Neuronal stem cell (in vitro differentiated cells): ENCODE measurements around the gene RADIL. TPM values are rescaled to one million over a fixed set of nuclear protein-coding genes. Genes with fewer than 3 reads are reported as not detected.

Experiments
- DNase-seq: peaks from one replicate; pipeline ENCODE4 v3.0.0-alpha.2; 2013; ENCODE audit warnings: low spot score
- H2AFZ ChIP-seq: one replicate; pipeline ENCODE4 v1.6.1; 2013; ENCODE audit warnings: mild to moderate bottlenecking, low read length, inconsistent platforms
- H2AK5ac ChIP-seq: 2 replicates; pipeline ENCODE4 v1.6.1; 2013; ENCODE audit warnings: low read depth, mild to moderate bottlenecking, inconsistent platforms, low read length, moderate library complexity, mixed read lengths
- H2BK120ac ChIP-seq: 2 replicates; pipeline ENCODE4 v1.6.1; 2013; ENCODE audit warnings: low read depth, mild to moderate bottlenecking, inconsistent platforms, low read length, moderate library complexity, mixed read lengths
- H2BK12ac ChIP-seq: one replicate; pipeline ENCODE4 v1.6.1; 2013; ENCODE audit warnings: low read length, inconsistent platforms
- H2BK15ac ChIP-seq: 2 replicates; pipeline ENCODE4 v1.6.1; 2013; ENCODE audit warnings: mild to moderate bottlenecking, low read length, inconsistent platforms, mixed read lengths
- H2BK5ac ChIP-seq: one replicate; pipeline ENCODE4 v1.6.1; 2013; ENCODE audit warnings: inconsistent platforms, mild to moderate bottlenecking, low read length, moderate library complexity
- H3K14ac ChIP-seq: one replicate; pipeline ENCODE4 v1.6.1; 2013; ENCODE audit warnings: low read length, inconsistent platforms
- H3K18ac ChIP-seq: 2 replicates; pipeline ENCODE4 v1.6.1; 2013; ENCODE audit warnings: low read length, inconsistent platforms
- H3K23ac ChIP-seq: 2 replicates; pipeline ENCODE4 v1.6.1; 2013; ENCODE audit warnings: low read depth, mild to moderate bottlenecking, mixed read lengths, low read length, inconsistent platforms; ENCODE audit not compliant: poor library complexity
- H3K27ac ChIP-seq: replicated peaks from 3 replicates; pipeline ENCODE4 v1.5.1; 2013; ENCODE audit warnings: low read length, inconsistent platforms
- H3K27me3 ChIP-seq, 3 experiments: 2 replicates each; pipeline ENCODE4 v1.6.1; 2013; ENCODE audit warnings: low read length in 3 of 3, mild to moderate bottlenecking in 2 of 3, inconsistent platforms in 1 of 3, low read depth in 1 of 3, mixed read lengths in 1 of 3, moderate library complexity in 1 of 3; ENCODE audit not compliant: control insufficient read depth in 3 of 3, insufficient read depth in 3 of 3
- H3K36me3 ChIP-seq, 2 donors: replicated peaks in 1 of 2; 2 replicates each; pipeline ENCODE4 v1.6.1; 2013; ENCODE audit warnings: low read length in 2 of 2; ENCODE audit not compliant: control insufficient read depth in 2 of 2, insufficient read depth in 2 of 2
- H3K4ac ChIP-seq: 2 replicates; pipeline ENCODE4 v1.6.1; 2013; ENCODE audit warnings: inconsistent platforms, mild to moderate bottlenecking, low read length, moderate library complexity
- H3K4me1 ChIP-seq, 2 donors: 1 replicate in 1 of 2; 2 replicates in 1 of 2; pipeline ENCODE4 v1.6.1; 2013; ENCODE audit warnings: low read length in 2 of 2, low read depth in 1 of 2; ENCODE audit not compliant: control insufficient read depth in 2 of 2, insufficient read depth in 1 of 2
- H3K4me2 ChIP-seq: one replicate; pipeline ENCODE4 v1.6.1; 2013; ENCODE audit warnings: mild to moderate bottlenecking, low read length, inconsistent platforms; ENCODE audit not compliant: insufficient read depth, poor library complexity, severe bottlenecking
- H3K4me3 ChIP-seq, 2 donors: 2 replicates each; pipeline ENCODE4 v1.5.1; 2013; ENCODE audit warnings: low read length in 2 of 2, mild to moderate bottlenecking in 2 of 2, inconsistent platforms in 1 of 2, moderate library complexity in 1 of 2
- H3K79me1 ChIP-seq: one replicate; pipeline ENCODE4 v1.6.1; 2013; ENCODE audit warnings: low read depth, mild to moderate bottlenecking, inconsistent platforms, low read length, moderate library complexity
- H3K9ac ChIP-seq: one replicate; pipeline ENCODE4 v1.6.1; 2013; ENCODE audit warnings: mild to moderate bottlenecking, low read depth, low read length, inconsistent platforms; ENCODE audit not compliant: poor library complexity
- H3K9me3 ChIP-seq, 2 donors: replicated peaks in 1 of 2; 2 replicates each; pipeline versions ENCODE3 to v1.6.1; 2013; ENCODE audit warnings: low read length in 2 of 2, mild to moderate bottlenecking in 2 of 2, inconsistent platforms in 1 of 2, low read depth in 1 of 2, mixed read lengths in 1 of 2, moderate library complexity in 1 of 2; ENCODE audit not compliant: control insufficient read depth in 2 of 2, insufficient read depth in 1 of 2
- H4K8ac ChIP-seq: one replicate; pipeline ENCODE4 v1.6.1; 2013; ENCODE audit warnings: low read depth, mild to moderate bottlenecking, inconsistent platforms, low read length, moderate library complexity
- H4K91ac ChIP-seq: one replicate; pipeline ENCODE4 v1.6.1; 2013; ENCODE audit warnings: low read length, low read depth, mild to moderate bottlenecking, inconsistent platforms; ENCODE audit not compliant: poor library complexity
- WGBS, 2 donors: extraction: QIAGEN DNeasy Blood & Tissue Kit; methylation state at CpG; one replicate each; pipeline ENCODE4 v1.1.7; 2013; ENCODE audit warnings: missing lambda C conversion rate in 2 of 2, mixed read lengths in 1 of 2; ENCODE audit not compliant: insufficient read length in 2 of 2, insufficient replicate concordance in 1 of 2; ENCODE audit errors: extremely low coverage in 2 of 2; 5-methylcytosine and 5-hydroxymethylcytosine counted together
- polyA plus RNA-seq, 2 experiments: library from polyadenylated mRNA; stranded (reverse); fragments of 200-250 nt; gene quantifications; one replicate each; pipeline ENCODE4 v1.2.3, GENCODE V29; 2013

RADIL gene, protein sequence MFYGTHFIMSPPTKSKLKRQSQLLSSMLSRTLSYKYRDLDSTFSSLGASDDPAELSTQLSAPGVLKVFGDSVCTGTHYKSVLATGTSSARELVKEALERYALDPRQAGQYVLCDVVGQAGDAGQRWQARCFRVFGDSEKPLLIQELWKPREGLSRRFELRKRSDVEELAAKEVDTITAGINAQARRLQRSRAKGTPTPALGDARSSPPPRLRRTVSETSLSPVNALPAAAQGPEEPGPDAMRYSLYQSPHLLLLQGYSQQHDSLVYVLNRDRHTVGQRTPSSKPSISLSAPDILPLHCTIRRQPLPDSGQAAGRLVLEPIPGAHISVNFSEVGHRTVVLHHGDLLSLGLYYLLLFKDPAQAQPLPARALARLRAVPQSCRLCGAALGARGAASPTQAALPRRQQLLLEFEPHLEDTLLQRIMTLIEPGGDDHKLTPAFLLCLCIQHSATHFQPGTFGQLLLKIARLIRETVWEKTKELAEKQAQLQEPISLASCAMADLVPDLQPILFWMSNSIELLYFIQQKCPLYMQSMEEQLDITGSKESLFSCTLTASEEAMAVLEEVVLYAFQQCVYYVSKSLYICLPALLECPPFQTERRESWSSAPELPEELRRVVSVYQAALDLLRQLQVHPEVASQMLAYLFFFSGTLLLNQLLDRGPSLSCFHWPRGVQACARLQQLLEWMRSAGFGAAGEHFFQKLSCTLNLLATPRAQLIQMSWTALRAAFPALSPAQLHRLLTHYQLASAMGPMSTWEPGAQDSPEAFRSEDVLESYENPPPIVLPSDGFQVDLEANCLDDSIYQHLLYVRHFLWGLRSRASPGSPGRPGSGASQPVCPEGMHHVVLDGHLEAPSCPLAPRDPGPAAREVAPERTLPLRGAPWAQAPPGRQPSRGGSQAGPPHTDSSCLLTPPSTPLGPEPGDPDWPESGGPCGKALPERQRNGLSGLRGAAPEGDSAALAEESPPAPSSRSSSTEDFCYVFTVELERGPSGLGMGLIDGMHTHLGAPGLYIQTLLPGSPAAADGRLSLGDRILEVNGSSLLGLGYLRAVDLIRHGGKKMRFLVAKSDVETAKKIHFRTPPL
- polyA plus RNA-seq (2013, experiment 1 of 2) = 6.1 TPM
- polyA plus RNA-seq (2013, experiment 2 of 2) = 6.0 TPM

- Histone ChIP-seq H3K4me1 (peaks cover 5 to 20% of the 10 kb centered on the region in 2 donors), H4K8ac (no peak within 1 kb of the TSS), H2BK15ac (peak within 1 kb of the TSS; percentile 64), H3K4me3 (peak within 1 kb of the TSS; percentile 68 to 92), H3K36me3 (no peaks in the 10 kb centered on the region), H2AK5ac (no peak within 1 kb of the TSS), H3K4ac (no peak within 1 kb of the TSS), H3K9me3 (no peaks in the 10 kb centered on the region), H3K23ac (peak within 1 kb of the TSS; percentile 83), H4K91ac (no peak within 1 kb of the TSS), H2BK12ac (no peak within 1 kb of the TSS), H3K4me2 (peak within 1 kb of the TSS; percentile 98), H3K27ac (no peak within 1 kb of the TSS), H3K18ac (peak within 1 kb of the TSS; percentile 91), H3K9ac (peak within 1 kb of the TSS; percentile 85), H3K14ac (no peak within 1 kb of the TSS), H3K27me3 (no peaks in the 10 kb centered on the region), H2BK120ac (no peak within 1 kb of the TSS), H2BK5ac (peak within 1 kb of the TSS; percentile 16), H2AFZ (peak within 1 kb of the TSS; percentile 98), H3K79me1 (no peaks in the 10 kb centered on the region)
- no CpG with 5 or more reads among the region's 72 CpGs for WGBS, 2 donors
- peak; percentile 90 for DNase-seq
Measured at GRCh38 chr7:4883372-4884144, at the start of gene RADIL. RADIL (minus strand) TSS chr7:4883716; CDS start chr7:4878139, 5,577 bp downstream.

- Histone ChIP-seq H3K4ac (no peak overlapping the region), H3K4me2 (no peak overlapping the region), H2BK5ac (no peak overlapping the region), H3K23ac (no peak overlapping the region), H3K27me3 (no peaks in the 10 kb centered on the region), H3K9ac (no peak overlapping the region), H2BK120ac (no peak overlapping the region), H3K79me1 (no peaks in the 10 kb centered on the region), H2BK12ac (no peak overlapping the region), H3K9me3 (no peaks in the 10 kb centered on the region), H3K14ac (no peak overlapping the region), H2BK15ac (no peak overlapping the region), H2AK5ac (no peak overlapping the region), H4K91ac (no peak overlapping the region), H2AFZ (peak overlapping the region; percentile 59), H3K36me3 (no peaks in the 10 kb centered on the region), H3K4me3 (no peak overlapping the region), H3K27ac (no peak overlapping the region), H4K8ac (no peak overlapping the region), H3K4me1 (peaks cover 0 to 2% of the 10 kb centered on the region in 2 donors), H3K18ac (no peak overlapping the region)
- WGBS, 2 donors = no CpG with 5 or more reads among the region's 12 CpGs
- DNase-seq = no peak
Measured at GRCh38 chr7:4931943-4932342, 48.4 kb upstream of the RADIL start.

DNA sequence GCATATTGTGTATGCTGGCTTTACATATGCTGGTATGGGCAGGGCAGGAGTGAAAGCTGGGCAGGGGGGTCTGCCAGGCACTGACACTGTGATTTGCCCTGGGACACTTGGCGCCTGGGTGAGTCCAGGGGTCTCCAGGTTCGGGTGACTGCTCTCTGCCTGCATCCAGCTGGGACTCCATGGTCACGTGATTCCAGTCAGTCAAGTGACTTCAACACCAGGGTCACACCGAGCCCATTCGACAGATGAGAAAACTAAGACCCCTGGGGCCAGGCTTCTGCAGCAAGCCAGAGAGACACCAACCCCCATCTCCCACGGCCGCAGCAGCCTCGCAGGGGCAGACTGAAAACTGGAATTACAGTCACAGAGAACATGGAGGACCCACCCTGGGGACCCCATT lies 45.5 kb upstream of the RADIL start:
- no peak overlapping the region for H4K91ac ChIP-seq
- no peak overlapping the region for H2BK120ac ChIP-seq
- H2BK15ac ChIP-seq = no peak overlapping the region
- H3K4ac ChIP-seq = no peak overlapping the region
- no peak overlapping the region for H3K23ac ChIP-seq
- H2BK12ac ChIP-seq = no peak overlapping the region
- H3K79me1 ChIP-seq = no peaks in the 10 kb centered on the region
- no peaks in the 10 kb centered on the region for H3K9me3 ChIP-seq
- peaks cover 0 to 2% of the 10 kb centered on the region in 2 donors for H3K4me1 ChIP-seq
- H3K4me2 ChIP-seq = no peak overlapping the region
- H3K9ac ChIP-seq = no peak overlapping the region
- no peak overlapping the region for H2AK5ac ChIP-seq
- no peak overlapping the region for H3K14ac ChIP-seq
- no peak overlapping the region for H2BK5ac ChIP-seq
- H3K36me3 ChIP-seq = no peaks in the 10 kb centered on the region
- no peak overlapping the region for H2AFZ ChIP-seq
- no peak overlapping the region for H4K8ac ChIP-seq
- no peak for DNase-seq
- no peaks in the 10 kb centered on the region for H3K27me3 ChIP-seq
- no peak overlapping the region for H3K4me3 ChIP-seq
- no peak overlapping the region for H3K27ac ChIP-seq
- no CpG with 5 or more reads among the region's 8 CpGs for WGBS, 2 donors
- peak overlapping the region; percentile 23 for H3K18ac ChIP-seq
